Activated T-helper 17 cell treated with anti-CD3 and anti-CD28 coated beads, Interleukin-2, amount 50 U/mL, for 72 hours (primary cell): Measurements from ENCODE around the gene USP10. TPM values are rescaled to one million over a fixed set of nuclear protein-coding genes. Genes with fewer than 3 reads are reported as not detected.

Experiments
- ATAC-seq: fragments of 150-1000 bp; cut with Tn5 transposase; replicated peaks from 2 replicates; pipeline ENCODE4 v1.10.0; 2021; ENCODE audit warnings: mild to moderate bottlenecking, moderate library complexity
- H3K27ac Mint-ChIP-seq: one replicate; pipeline ENCODE4 v1.8.0; 2022; ENCODE audit warnings: mixed read lengths
- H3K27me3 Mint-ChIP-seq: one replicate; pipeline ENCODE4 v1.8.0; 2022; ENCODE audit warnings: mixed read lengths
- H3K36me3 Mint-ChIP-seq: one replicate; pipeline ENCODE4 v1.8.0; 2022; ENCODE audit warnings: low read depth, mild to moderate bottlenecking, mixed read lengths
- H3K4me1 Mint-ChIP-seq: one replicate; pipeline ENCODE4 v1.8.0; 2022; ENCODE audit warnings: mixed read lengths
- H3K4me3 Mint-ChIP-seq: one replicate; pipeline ENCODE4 v1.8.0; 2022; ENCODE audit warnings: mild to moderate bottlenecking, mixed read lengths
- H3K9me3 Mint-ChIP-seq: one replicate; pipeline ENCODE4 v1.8.0; 2022; ENCODE audit warnings: mixed read lengths
- total RNA-seq, 2 donors: library from RNA; stranded (reverse); gene quantifications; one replicate each; pipeline ENCODE4 v1.2.3, GENCODE V29; 2022

USP10 gene, protein sequence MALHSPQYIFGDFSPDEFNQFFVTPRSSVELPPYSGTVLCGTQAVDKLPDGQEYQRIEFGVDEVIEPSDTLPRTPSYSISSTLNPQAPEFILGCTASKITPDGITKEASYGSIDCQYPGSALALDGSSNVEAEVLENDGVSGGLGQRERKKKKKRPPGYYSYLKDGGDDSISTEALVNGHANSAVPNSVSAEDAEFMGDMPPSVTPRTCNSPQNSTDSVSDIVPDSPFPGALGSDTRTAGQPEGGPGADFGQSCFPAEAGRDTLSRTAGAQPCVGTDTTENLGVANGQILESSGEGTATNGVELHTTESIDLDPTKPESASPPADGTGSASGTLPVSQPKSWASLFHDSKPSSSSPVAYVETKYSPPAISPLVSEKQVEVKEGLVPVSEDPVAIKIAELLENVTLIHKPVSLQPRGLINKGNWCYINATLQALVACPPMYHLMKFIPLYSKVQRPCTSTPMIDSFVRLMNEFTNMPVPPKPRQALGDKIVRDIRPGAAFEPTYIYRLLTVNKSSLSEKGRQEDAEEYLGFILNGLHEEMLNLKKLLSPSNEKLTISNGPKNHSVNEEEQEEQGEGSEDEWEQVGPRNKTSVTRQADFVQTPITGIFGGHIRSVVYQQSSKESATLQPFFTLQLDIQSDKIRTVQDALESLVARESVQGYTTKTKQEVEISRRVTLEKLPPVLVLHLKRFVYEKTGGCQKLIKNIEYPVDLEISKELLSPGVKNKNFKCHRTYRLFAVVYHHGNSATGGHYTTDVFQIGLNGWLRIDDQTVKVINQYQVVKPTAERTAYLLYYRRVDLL
- total RNA-seq: 100 to 1,000 TPM in 1 of 2 donors, 10 to 100 TPM in 1; 93.4 to 127 TPM

DNA sequence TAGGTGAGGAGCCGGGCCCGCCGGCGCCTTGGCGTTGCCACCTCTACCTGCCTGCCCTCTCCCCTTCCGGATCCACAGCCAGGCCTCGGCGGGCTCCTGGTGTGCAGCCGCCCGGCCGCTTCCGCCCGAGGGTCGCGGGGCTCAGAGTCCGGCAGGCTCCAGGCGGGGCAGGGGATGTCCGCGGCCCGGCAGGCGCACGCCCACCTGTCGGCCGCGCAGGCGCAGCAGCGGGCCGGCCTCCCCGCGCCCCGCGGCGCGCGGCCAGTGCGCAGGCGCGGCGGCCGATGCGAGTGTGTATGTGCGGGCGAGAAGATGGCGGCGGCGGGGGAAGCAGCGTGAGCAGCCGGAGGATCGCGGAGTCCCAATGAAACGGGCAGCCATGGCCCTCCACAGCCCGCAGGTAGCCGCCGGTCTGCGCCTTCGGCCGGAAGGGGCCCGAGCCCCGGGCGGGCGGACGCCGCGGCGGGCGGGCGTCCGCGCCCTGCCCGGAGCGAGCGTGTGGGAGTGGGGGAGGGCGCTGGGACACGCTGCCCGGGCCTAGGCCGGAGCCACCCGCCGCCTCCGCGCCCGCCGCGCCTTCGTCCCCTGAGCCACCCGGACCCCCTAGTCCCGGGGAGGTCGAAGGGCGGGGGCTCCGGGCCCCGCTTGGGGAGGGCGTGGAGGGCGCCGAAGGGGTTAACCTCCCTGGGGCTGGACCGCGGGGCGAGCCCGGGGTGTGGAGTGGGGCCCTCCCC is at the start of gene USP10:
USP10 (plus strand) TSS at position 289 of the 734 bp plus-strand sequence; CDS start at position 380, 91 bp downstream.
- Mint-ChIP-seq H3K4me3 (peak within 1 kb of the TSS; percentile 94), H3K36me3 (peaks cover 25% of the 10 kb centered on the region), H3K27ac (peak within 1 kb of the TSS; percentile 95), H3K9me3 (no peaks in the 10 kb centered on the region), H3K4me1 (peaks cover 19% of the 10 kb centered on the region), H3K27me3 (no peaks in the 10 kb centered on the region)
- ATAC-seq: peak; percentile 87

- no peaks in the 10 kb centered on the region for H3K27me3 Mint-ChIP-seq
- peaks cover 36% of the 10 kb centered on the region for H3K4me1 Mint-ChIP-seq
- H3K27ac Mint-ChIP-seq: no peak overlapping the region
- H3K9me3 Mint-ChIP-seq: no peaks in the 10 kb centered on the region
- H3K4me3 Mint-ChIP-seq: peak overlapping the region; percentile 80
- H3K36me3 Mint-ChIP-seq: peaks cover 59% of the 10 kb centered on the region
- no peak for ATAC-seq
Observed at GRCh38 chr16:84650062-84650991, 49.5 kb upstream of the USP10 start.

DNA sequence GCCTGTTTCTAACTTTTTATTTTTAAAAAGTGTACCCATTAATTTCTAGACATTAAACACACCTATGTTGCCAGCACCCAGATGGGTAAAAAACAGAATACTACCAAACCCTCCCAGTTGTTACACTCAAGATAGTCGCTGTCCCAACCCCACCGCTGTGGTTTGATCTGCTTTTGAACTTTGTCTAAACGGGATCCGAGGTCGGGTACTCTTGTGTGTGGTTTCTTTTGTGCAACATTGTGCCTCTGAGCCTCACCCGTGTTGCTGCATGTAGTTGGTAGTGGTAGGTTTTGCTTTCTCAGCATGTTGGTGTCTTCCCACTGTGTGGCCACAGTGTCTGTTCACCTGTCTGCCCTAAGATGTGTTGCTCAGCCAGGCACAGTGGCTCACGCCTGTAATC is 47.2 kb upstream of the USP10 start:
- H3K4me3 Mint-ChIP-seq: peak overlapping the region; percentile 35
- H3K27ac Mint-ChIP-seq: peak overlapping the region; percentile 75
- H3K4me1 Mint-ChIP-seq: peaks cover 35% of the 10 kb centered on the region
- H3K27me3 Mint-ChIP-seq: no peaks in the 10 kb centered on the region
- no peak for ATAC-seq
- peaks cover 77% of the 10 kb centered on the region for H3K36me3 Mint-ChIP-seq
- H3K9me3 Mint-ChIP-seq: no peaks in the 10 kb centered on the region

GRCh38 chr16:84654238-84654637 is 45.6 kb upstream of the USP10 start:
- Mint-ChIP-seq H3K27ac (no peak overlapping the region), H3K27me3 (no peaks in the 10 kb centered on the region), H3K36me3 (peaks cover 89% of the 10 kb centered on the region), H3K4me1 (peaks cover 32% of the 10 kb centered on the region), H3K4me3 (no peak overlapping the region), H3K9me3 (no peaks in the 10 kb centered on the region)
- ATAC-seq: no peak

- Mint-ChIP-seq H3K36me3 (peaks cover 95% of the 10 kb centered on the region), H3K4me3 (no peak overlapping the region), H3K9me3 (no peaks in the 10 kb centered on the region), H3K4me1 (peaks cover 30% of the 10 kb centered on the region), H3K27ac (peak overlapping the region; percentile 59), H3K27me3 (no peaks in the 10 kb centered on the region)
- no peak for ATAC-seq
Observed at GRCh38 chr16:84654998-84655397, 44.8 kb upstream of the USP10 start.

- no peak overlapping the region for H3K4me3 Mint-ChIP-seq
- H3K4me1 Mint-ChIP-seq: peaks cover 16% of the 10 kb centered on the region
- ATAC-seq: no peak
Observed at GRCh38 chr16:84656649-84657048, 43.2 kb upstream of the USP10 start.

GRCh38 chr16:84657229-84657837 is 42.5 kb upstream of the USP10 start:
- ATAC-seq: no peak
- Mint-ChIP-seq H3K9me3 (no peaks in the 10 kb centered on the region), H3K27me3 (no peaks in the 10 kb centered on the region), H3K4me3 (no peak overlapping the region), H3K27ac (no peak overlapping the region), H3K4me1 (peaks cover 13% of the 10 kb centered on the region), H3K36me3 (peaks cover 95% of the 10 kb centered on the region)

More at GRCh38 chr16:84656649-84657048, 43.2 kb upstream of the USP10 start:
- H3K9me3 Mint-ChIP-seq: no peaks in the 10 kb centered on the region
- H3K36me3 Mint-ChIP-seq: peaks cover 95% of the 10 kb centered on the region
- peak overlapping the region; percentile 59 for H3K27ac Mint-ChIP-seq
- H3K27me3 Mint-ChIP-seq: no peaks in the 10 kb centered on the region

DNA sequence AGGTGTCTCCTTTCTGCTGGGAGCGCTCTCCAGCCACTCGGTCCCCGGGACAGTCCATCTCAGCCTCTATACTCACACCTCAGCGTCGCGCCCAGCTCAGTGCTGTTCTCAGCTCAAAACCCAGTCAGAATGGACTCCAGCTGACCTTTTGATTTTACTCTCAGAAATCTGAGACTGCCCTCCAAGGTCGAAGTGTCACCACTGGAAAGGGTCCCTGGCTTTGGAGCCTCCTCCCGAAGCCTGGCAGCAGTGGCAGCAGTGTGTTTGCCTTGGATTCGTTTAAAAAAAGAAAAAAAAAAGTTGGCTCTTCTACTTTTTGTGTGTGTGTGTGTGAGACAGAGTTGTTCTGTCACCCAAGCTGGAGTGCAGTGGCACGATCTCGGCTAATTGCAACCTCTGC is 41.1 kb upstream of the USP10 start:
- Mint-ChIP-seq H3K27ac (no peak overlapping the region), H3K4me3 (no peak overlapping the region), H3K36me3 (peaks cover 95% of the 10 kb centered on the region), H3K4me1 (peaks cover 4% of the 10 kb centered on the region), H3K9me3 (no peaks in the 10 kb centered on the region), H3K27me3 (no peaks in the 10 kb centered on the region)
- ATAC-seq: no peak

GRCh38 chr16:84659656-84660300 is 40.0 kb upstream of the USP10 start:
- no peak overlapping the region for H3K27ac Mint-ChIP-seq
- peaks cover 96% of the 10 kb centered on the region for H3K36me3 Mint-ChIP-seq
- ATAC-seq: no peak
- no peak overlapping the region for H3K4me3 Mint-ChIP-seq
- no peaks in the 10 kb centered on the region for H3K27me3 Mint-ChIP-seq
- no peaks in the 10 kb centered on the region for H3K9me3 Mint-ChIP-seq
- peaks cover 6% of the 10 kb centered on the region for H3K4me1 Mint-ChIP-seq

GRCh38 chr16:84660973-84661372 is 38.8 kb upstream of the USP10 start:
- no peak overlapping the region for H3K27ac Mint-ChIP-seq
- no peak overlapping the region for H3K4me3 Mint-ChIP-seq
- H3K36me3 Mint-ChIP-seq: peaks cover 89% of the 10 kb centered on the region
- H3K27me3 Mint-ChIP-seq: no peaks in the 10 kb centered on the region
- peaks cover 6% of the 10 kb centered on the region for H3K4me1 Mint-ChIP-seq
- no peaks in the 10 kb centered on the region for H3K9me3 Mint-ChIP-seq
- ATAC-seq: no peak

DNA sequence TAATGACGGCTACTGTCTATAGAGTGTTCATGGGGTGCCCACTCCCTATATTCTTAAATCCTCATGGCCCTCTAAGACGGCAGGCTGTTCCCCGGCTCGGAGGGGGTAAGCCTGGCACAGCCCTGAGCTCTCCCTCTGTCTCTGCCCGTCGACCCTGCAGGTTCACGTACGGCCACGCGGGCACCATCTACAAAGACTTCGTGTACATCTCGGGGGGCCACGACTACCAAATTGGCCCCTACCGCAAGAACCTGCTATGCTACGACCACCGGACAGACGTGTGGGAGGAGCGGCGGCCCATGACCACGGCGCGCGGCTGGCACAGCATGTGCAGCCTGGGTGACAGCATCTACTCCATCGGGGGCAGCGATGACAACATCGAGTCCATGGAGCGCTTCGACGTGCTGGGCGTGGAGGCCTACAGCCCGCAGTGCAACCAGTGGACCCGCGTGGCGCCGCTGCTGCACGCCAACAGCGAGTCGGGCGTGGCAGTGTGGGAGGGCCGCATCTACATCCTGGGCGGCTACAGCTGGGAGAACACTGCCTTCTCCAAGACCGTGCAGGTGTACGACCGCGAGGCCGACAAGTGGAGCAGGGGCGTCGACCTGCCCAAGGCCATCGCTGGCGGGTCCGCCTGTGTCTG is 38.3 kb upstream of the USP10 start:
- Mint-ChIP-seq H3K36me3 (peaks cover 88% of the 10 kb centered on the region), H3K27me3 (no peaks in the 10 kb centered on the region), H3K4me1 (peaks cover 6% of the 10 kb centered on the region), H3K27ac (no peak overlapping the region), H3K9me3 (no peaks in the 10 kb centered on the region), H3K4me3 (no peak overlapping the region)
- ATAC-seq: no peak

GRCh38 chr16:84662471-84662870 is 37.3 kb upstream of the USP10 start:
- H3K4me1 Mint-ChIP-seq: peaks cover 6% of the 10 kb centered on the region
- peaks cover 93% of the 10 kb centered on the region for H3K36me3 Mint-ChIP-seq
- no peaks in the 10 kb centered on the region for H3K27me3 Mint-ChIP-seq
- no peak for ATAC-seq
- no peak overlapping the region for H3K27ac Mint-ChIP-seq
- no peaks in the 10 kb centered on the region for H3K9me3 Mint-ChIP-seq
- H3K4me3 Mint-ChIP-seq: no peak overlapping the region
